ENCODE data around the gene PRKAG3.

PRKAG3 gene

GRCh38 chr2:218831378-218831990, at the start of gene PRKAG3:
Gene PRKAG3, minus strand, starts transcription at chr2:218831803.
- DNase-seq (ENCODE audit: low spot score) = no peak

GRCh38 chr2:218880859-218881594, 49.4 kb upstream of the PRKAG3 start:
- DNase-seq (ENCODE audit: low spot score) = no peak

GRCh38 chr2:218880102-218880858, 48.7 kb upstream of the PRKAG3 start, which contains the start of gene WNT10A:
Gene WNT10A, plus strand, starts transcription at chr2:218880852. Its CDS starts 144 bp downstream, at chr2:218880996.
- DNase-seq (ENCODE audit: low spot score) = no peak

- DNase-seq (ENCODE audit: low spot score) = no peak
These were observed 48.1 kb upstream of the PRKAG3 start for GRCh38 chr2:218879776-218880101.

- no peak for DNase-seq (ENCODE audit: low spot score)
These were observed 47.5 kb upstream of the PRKAG3 start for GRCh38 chr2:218878926-218879761.

- no peak for DNase-seq (ENCODE audit: low spot score)
These were observed 46.9 kb upstream of the PRKAG3 start for GRCh38 chr2:218878486-218878885.

- DNase-seq (ENCODE audit: low spot score) = no peak
These were observed 46.3 kb upstream of the PRKAG3 start for GRCh38 chr2:218877891-218878290.

GRCh38 chr2:218877331-218877730, 45.7 kb upstream of the PRKAG3 start:
- DNase-seq (ENCODE audit: low spot score) = no peak

GRCh38 chr2:218876562-218877219, 45.1 kb upstream of the PRKAG3 start:
- peak; percentile 78 for DNase-seq (ENCODE audit: low spot score)

- no peak for DNase-seq (ENCODE audit: low spot score)
These were observed 44.2 kb upstream of the PRKAG3 start for GRCh38 chr2:218875692-218876246.

GRCh38 chr2:218873359-218874194, 42.0 kb upstream of the PRKAG3 start:
- DNase-seq (ENCODE audit: low spot score) = no peak

- no peak for DNase-seq (ENCODE audit: low spot score)
These were observed 41.2 kb upstream of the PRKAG3 start for GRCh38 chr2:218872645-218873358.

- DNase-seq (ENCODE audit: low spot score) = no peak
These were observed 40.0 kb upstream of the PRKAG3 start for GRCh38 chr2:218871345-218872302.

- no peak for DNase-seq (ENCODE audit: low spot score)
These were observed 39.4 kb upstream of the PRKAG3 start for GRCh38 chr2:218870984-218871344.

GRCh38 chr2:218869064-218869463, 37.5 kb upstream of the PRKAG3 start:
- no peak for DNase-seq (ENCODE audit: low spot score)

- no peak for DNase-seq (ENCODE audit: low spot score)
These were observed 36.3 kb upstream of the PRKAG3 start for GRCh38 chr2:218867900-218868299.

- DNase-seq (ENCODE audit: low spot score) = no peak
These were observed 34.4 kb upstream of the PRKAG3 start for GRCh38 chr2:218865999-218866398.

GRCh38 chr2:218865396-218865795, 33.8 kb upstream of the PRKAG3 start:
- DNase-seq (ENCODE audit: low spot score) = no peak
